Measurements from ENCODE around the gene SLC10A7. TPM values are rescaled to one million over a fixed set of nuclear protein-coding genes. Genes with fewer than 3 reads are reported as not detected.
"Not testable (repeated sequence)": the region's sequence is repeated elsewhere in the genome, so short reads cannot be mapped to it uniquely, and the experiment has no call there.

Gene SLC10A7
- total and polyA plus RNA-seq, 7 donors, result 1.3 to 5.7 (median 3.9) TPM

GRCh38 chr4:146359771-146360170, 162.0 kb downstream of the SLC10A7 start:
- TF ChIP-seq, protein P1, sequence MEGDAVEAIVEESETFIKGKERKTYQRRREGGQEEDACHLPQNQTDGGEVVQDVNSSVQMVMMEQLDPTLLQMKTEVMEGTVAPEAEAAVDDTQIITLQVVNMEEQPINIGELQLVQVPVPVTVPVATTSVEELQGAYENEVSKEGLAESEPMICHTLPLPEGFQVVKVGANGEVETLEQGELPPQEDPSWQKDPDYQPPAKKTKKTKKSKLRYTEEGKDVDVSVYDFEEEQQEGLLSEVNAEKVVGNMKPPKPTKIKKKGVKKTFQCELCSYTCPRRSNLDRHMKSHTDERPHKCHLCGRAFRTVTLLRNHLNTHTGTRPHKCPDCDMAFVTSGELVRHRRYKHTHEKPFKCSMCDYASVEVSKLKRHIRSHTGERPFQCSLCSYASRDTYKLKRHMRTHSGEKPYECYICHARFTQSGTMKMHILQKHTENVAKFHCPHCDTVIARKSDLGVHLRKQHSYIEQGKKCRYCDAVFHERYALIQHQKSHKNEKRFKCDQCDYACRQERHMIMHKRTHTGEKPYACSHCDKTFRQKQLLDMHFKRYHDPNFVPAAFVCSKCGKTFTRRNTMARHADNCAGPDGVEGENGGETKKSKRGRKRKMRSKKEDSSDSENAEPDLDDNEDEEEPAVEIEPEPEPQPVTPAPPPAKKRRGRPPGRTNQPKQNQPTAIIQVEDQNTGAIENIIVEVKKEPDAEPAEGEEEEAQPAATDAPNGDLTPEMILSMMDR (IDR thresholded peaks at IDR 0.05), result no peak
- ATAC-seq (no peak), DNase-seq (no peak)
- no peak overlapping the region for H3K27ac ChIP-seq
- H3K36me3 ChIP-seq (ENCODE audit: insufficient read depth in 1 of 2, low read depth in 1 of 2), result no peaks in the 10 kb centered on the region
- intact Hi-C loops (cut with DNase I), result no loop called here
- H3K27me3 ChIP-seq (ENCODE audit: insufficient read depth in 3 of 3, low read length in 2 of 3), result no peaks in the 10 kb centered on the region
- H3K9me3 ChIP-seq, result peaks cover 16% of the 10 kb centered on the region
- H3K4me3 ChIP-seq, result no peak overlapping the region
- no peaks in the 10 kb centered on the region for H3K4me1 ChIP-seq

DNA sequence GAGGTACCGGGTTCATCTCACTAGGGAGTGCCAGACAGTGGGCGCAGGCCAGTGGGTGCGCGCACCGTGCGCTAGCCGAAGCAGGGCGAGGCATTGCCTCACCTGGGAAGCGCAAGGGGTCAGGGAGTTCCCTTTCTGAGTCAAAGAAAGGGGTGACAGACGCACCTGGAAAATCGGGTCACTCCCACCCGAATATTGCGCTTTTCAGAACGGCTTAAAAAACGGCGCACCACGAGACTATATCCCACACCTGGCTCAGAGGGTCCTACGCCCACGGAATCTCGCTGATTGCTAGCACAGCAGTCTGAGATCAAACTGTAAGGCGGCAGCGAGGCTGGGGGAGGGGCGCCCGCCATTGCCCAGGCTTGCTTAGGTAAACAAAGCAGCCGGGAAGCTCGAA, 171.6 kb downstream of the SLC10A7 start:
- 62 to 78% methylated on average over 6 to 11 of the region's 26 CpGs; no CpG with 5 or more reads in 1 of the 3 donors for WGBS, 3 donors
- H3K4me1 ChIP-seq; H3K36me3 ChIP-seq (ENCODE audit: insufficient read depth in 1 of 2, low read depth in 1 of 2); intact Hi-C loops (cut with DNase I); H3K4me3 ChIP-seq; H3K27me3 ChIP-seq (ENCODE audit: insufficient read depth in 3 of 3, low read length in 2 of 3); H3K9me3 ChIP-seq; ATAC-seq; DNase-seq; H3K27ac ChIP-seq: not testable (repeated sequence)

DNA sequence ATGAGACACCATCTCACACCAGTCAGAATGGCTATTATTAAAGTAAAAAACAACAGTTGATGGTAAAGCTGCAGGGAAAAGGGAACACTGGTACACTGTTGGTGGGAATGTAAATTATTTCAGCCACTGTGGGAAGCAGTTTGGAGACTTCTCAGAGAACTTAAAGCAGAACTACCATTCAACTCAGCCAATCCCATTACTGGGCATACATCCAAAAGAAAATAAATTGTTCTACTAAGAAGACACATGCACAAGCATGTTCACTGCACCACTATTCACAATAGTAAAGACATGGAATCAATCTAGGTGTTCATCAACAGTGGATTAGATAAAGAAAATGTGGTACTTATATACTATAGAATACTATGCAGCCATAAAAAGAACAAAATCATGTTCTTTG, 172.4 kb downstream of the SLC10A7 start:
- intact Hi-C loops (cut with DNase I), result loop anchor here (10.0 kb wide), 2 partner anchors 175 to 565 kb away; partner anchors contain the start of gene SLC10A7 (in 1 of the 2)

GRCh38 chr4:146347822-146348221, 173.9 kb downstream of the SLC10A7 start:
- ATAC-seq (no peak), DNase-seq (no peak)
- Histone ChIP-seq H3K36me3 (ENCODE audit: insufficient read depth in 1 of 2, low read depth in 1 of 2) (no peaks in the 10 kb centered on the region), H3K27ac (no peak overlapping the region), H3K27me3 (ENCODE audit: insufficient read depth in 3 of 3, low read length in 2 of 3) (no peaks in the 10 kb centered on the region), H3K9me3 (no peaks in the 10 kb centered on the region), H3K4me1 (no peaks in the 10 kb centered on the region), H3K4me3 (no peak overlapping the region)
- WGBS, 3 donors, result 78 to 87% (median 79%) methylated on average over 2 of the region's 2 CpGs
- intact Hi-C loops (cut with DNase I), result loop anchor here (10.0 kb wide), 2 partner anchors 177 to 567 kb away; partner anchors contain the start of gene SLC10A7 (in 1 of the 2)
- TF ChIP-seq, protein P1 (IDR thresholded peaks at IDR 0.05), result no peak

More for the DNA sequence above, 172.4 kb downstream of the SLC10A7 start:
- TF ChIP-seq, protein P1 (IDR thresholded peaks at IDR 0.05), result no peak
- DNase-seq (no peak), ATAC-seq (no peak)
- Histone ChIP-seq H3K9me3 (no peaks in the 10 kb centered on the region), H3K4me1 (no peaks in the 10 kb centered on the region), H3K36me3 (ENCODE audit: insufficient read depth in 1 of 2, low read depth in 1 of 2) (no peaks in the 10 kb centered on the region), H3K27me3 (ENCODE audit: insufficient read depth in 3 of 3, low read length in 2 of 3) (no peaks in the 10 kb centered on the region), H3K27ac (no peak overlapping the region), H3K4me3 (no peak overlapping the region)

DNA sequence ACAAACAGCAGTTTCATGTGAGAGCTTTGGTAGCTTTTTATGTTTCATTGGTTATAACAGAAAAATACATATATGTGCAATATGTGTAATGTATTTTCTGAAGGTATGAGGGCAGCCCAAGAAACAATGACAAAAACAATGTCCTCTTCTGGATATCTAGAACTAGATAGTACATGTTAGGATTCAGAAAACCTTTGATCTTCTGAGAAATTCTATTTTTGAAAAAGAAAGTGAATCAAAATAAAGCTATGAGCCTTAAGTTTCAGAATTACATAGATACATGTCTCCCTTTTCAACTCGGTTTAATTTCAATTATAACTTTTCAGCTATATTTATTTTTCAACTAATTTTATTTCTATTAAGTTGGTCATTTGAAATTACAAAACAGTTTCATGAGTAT, 175.5 kb downstream of the SLC10A7 start:
- DNase-seq, result no peak
- intact Hi-C loops (cut with DNase I), result loop anchor here (10.0 kb wide), 2 partner anchors 179 to 569 kb away; partner anchors contain the start of gene SLC10A7 (in 1 of the 2)
- TF ChIP-seq, protein P1 (IDR thresholded peaks at IDR 0.05), result no peak
- Histone ChIP-seq H3K4me3 (no peak overlapping the region), H3K27ac (no peak overlapping the region), H3K4me1 (no peaks in the 10 kb centered on the region), H3K36me3 (ENCODE audit: insufficient read depth in 1 of 2, low read depth in 1 of 2) (no peaks in the 10 kb centered on the region), H3K27me3 (ENCODE audit: insufficient read depth in 3 of 3, low read length in 2 of 3) (no peaks in the 10 kb centered on the region), H3K9me3 (no peaks in the 10 kb centered on the region)
- no peak for ATAC-seq
- 91 to 96% (median 91%) methylated on average over 1 of the region's 1 CpG for WGBS, 3 donors
